GM18505 (cell line): ENCODE data around the gene CLDN9.

Experiments
- ATAC-seq: cut with Tn5 transposase; IDR thresholded peaks from one replicate; pipeline ENCODE4 v1.9.1; 2021; ENCODE audit not compliant: unreplicated experiment
- POLR2A ChIP-seq: IDR thresholded peaks from 4 replicates; pipeline ENCODE4 v1.6.1; 2011; ENCODE audit warnings: borderline replicate concordance; ENCODE audit not compliant: insufficient read depth, insufficient read length; ENCODE audit errors: extremely low read depth

CLDN9 gene

DNA sequence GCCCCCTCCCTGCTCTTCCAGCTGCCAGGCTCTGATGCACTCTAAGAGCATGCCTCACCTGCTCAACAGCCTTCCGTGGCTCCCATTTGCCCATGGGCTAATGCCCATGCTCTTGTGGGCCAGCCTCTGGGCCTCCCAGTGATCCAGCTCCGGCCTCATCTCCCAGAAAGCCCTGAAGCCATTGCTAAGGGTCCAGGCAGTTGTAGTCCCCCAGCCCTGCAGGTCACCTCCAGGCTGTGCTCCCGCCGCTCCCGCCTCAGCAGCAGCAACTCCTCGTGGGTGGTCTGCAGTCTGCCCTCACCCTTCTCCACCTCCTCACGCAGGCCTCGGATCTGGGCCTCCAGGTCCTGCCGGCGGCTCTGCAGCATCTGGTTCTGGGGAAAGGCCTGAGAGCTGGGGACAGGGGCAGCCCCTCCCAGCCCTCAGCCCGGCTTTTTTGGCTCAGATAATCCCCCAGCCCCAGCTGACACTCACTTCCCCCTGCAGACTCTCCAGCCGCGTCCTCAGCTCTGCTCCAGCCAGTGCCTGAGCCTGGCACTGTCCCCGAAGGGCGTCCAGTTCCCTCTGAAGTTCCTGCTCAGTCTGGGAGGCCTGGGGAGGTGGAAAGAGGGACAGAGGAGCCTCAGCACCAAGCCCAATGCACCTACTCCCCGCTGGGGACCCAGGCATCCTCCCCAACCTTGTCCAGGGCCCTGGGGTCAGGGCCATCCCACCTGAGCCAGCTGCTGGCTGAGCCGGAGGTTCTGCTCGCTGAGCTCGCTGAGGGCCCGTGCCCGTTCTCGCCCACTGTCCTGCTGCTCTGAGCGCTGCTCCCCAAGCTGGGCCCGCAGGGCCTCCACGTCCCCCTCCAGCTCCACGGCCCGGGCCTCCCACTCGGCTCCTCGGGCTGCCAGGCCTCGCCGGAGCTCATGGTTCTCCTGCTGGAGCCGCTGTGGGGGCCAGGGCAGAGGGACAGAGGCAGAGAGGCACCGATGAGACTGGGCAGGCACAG lies 17.8 kb downstream of the CLDN9 start:
- ATAC-seq: no peak

DNA sequence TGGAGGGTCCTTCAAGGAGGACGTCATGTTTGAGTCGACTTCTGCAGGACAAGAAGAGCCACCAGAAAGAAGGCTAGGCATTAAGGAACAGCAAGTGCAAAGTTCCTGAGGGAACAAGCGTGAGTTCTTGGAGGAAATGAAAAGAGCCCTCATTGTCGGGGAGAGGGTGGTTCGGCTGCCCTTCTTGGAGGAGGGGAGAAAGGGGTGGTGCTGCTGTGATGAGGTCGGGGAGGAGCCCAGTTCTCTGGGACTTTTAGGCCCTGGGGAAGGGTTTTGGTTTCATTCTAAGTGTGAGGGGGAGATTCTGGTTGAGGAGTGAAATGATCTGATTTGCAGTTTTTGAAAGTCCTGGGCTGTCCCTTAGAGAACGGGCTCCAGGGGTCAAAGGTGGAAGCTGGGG lies 19.9 kb downstream of the CLDN9 start:
- no peak for TF ChIP-seq POLR2A
- ATAC-seq: no peak

More for the DNA sequence above, 17.8 kb downstream of the CLDN9 start:
- no peak for TF ChIP-seq POLR2A

DNA sequence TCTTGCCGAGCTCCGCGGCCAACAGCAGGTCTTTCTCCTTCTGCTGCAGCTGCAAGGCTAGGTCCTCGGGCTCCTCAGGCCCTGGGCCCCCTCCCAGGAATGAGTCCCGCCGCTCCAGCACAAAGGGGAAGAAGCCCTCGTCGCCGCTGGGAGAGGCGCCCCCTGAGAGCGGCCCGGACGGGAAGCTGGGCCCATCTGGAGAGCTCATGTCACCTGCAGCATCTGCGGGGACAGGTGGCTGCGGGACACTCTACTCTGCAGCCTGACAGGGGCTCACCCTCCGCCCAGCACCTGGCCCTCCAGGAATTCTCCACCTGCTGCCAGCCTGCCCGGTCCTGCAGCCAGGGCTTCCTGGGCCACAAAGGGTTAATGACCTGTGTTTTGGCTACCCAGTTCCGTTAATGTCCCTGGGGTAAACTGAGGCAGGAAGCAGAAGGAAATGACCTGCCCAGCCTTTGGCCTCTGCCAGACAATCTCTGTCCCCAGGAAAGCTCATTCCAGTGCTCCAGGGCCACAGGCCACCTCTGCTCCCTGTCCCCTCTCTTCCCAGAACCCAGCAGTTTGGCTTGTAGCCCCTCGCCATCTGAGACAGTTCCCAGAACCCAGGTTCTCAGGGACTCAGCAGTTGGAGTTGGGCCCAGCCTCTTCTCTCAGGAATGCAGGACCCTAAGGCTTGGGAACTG lies 22.7 kb downstream of the CLDN9 start:
- TF ChIP-seq POLR2A: no peak
- no peak for ATAC-seq

DNA sequence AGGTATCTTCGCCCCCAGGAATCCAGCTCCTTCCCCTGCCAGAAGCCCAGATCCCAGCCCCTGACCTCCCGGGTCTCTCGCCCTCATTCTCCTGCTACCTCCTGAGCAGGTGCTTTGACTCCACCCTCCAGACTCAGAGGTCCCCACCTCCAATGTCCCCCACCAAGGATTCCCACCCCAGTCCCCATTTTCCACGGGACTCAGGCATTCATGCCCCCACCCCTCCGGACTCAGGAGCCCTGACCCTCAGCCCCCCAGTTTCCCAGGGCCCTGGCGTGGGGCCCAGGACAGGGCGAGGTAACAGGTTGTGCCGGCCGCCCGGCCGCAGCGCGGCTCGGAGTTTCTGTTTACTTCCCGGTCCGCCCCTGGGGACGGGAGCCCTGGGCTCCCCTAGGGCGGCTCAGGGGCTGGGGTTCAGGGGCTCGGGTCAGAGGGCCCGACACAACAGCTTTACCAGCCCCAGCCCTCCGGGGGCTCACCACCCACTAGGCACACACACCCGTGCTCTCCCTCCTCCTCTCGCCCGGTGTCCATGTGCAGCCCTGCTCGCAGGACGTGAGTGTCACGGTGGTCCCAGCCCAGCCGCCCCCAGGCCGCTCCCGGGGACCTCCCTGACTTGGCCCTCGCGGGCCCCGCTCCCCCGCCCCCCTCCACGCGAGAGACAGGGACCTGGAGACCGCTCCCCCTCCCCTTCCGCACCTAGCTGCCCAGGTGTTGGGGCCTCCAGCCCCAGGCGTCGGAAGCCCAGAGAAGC lies 23.4 kb downstream of the CLDN9 start:
- TF ChIP-seq POLR2A: no peak
- ATAC-seq: no peak

DNA sequence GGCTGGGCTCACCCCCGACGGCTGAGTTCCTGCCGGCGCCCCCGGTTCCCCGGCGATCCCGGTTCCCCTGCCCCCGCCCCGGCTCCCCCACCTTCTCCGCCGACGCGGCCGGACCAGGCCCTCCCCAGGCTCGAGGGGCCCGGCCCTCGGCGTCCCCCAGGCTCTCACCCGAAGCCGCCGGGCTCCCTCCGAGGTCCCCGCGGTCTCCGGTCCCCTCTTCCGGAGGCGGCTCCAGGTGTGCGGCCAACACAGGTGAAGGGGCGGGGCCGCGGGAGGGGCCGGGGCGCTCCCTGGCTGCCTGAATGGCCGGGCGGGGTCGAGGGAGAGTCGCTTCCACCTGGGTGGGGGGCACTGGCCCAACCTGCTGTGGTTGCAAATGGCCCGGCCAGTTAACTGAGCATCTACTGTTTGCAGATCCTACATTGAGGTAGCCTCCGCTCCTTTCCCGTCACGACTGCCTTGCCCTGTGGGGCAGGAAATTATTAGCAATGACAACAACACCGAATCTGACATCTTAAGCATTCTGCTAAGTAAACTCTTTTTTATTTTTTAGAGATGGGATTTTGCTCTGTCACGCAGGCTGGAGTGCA lies 24.1 kb downstream of the CLDN9 start, which contains the start of gene BICDL2:
Gene BICDL2, minus strand, starts transcription at position 219 of the 590 bp plus-strand sequence. CDS start 1,448 bp downstream, outside the sequence.
- no peak for ATAC-seq
- TF ChIP-seq POLR2A: no peak

DNA sequence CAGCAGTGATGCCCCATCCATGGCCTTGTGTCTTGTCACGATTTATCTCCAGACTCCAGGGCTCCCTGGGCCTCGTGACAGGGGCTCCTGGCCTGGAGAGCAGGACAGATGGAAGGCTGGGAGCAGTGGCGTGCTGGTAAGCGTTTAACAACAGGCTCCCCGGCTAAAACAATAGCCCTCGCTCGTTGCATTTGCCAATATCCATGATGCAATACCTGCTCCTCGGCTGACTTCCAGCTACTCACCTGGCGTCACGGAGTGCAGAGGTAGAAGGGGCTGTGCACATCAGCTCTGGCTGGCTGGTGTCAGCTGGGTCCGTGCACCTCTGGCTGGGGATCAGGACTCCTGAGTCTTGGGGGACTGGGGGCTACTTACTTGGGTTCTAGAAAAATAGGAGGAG lies 25.5 kb downstream of the CLDN9 start:
- no peak for ATAC-seq
- TF ChIP-seq POLR2A: no peak

DNA sequence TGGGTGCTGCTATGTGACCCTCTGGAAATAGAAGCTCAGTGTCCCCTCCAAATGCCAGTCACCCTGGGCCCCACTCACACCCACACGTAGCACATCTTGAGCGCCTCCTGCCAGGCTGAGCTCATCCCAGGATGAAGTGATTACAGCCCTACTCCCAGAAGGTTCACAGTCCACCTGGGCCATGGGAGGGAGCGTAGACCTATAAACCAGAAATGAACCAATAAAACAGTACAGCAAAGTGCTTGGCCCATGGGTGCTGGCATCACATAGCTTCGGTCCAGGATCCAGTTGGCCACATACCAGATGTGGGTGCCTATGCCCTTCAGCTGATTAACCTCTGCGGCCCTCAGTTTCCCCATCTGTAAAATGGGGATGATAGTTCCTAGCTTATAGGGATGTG lies 26.2 kb downstream of the CLDN9 start:
- ATAC-seq: no peak
- no peak for TF ChIP-seq POLR2A

DNA sequence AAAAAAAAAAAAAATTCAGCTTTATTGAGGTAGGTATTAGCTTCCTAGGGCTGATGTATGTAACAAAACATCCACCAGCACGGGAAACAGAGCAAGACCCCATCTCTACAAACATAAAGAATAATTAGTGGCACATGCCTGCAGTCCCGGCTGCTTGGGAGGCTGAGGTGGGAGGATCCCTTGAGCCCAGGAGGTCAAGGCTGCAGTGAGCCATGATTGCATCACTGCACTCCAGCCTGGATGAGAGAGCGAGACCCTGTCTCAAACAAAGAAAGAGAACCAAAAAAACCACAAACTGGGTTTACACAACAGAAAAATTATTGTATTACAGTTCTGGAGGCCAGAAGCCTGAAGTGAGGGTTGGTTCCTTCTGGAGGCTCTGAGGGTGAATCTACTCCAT lies 29.7 kb downstream of the CLDN9 start:
- no peak for TF ChIP-seq POLR2A
- ATAC-seq: no peak

DNA sequence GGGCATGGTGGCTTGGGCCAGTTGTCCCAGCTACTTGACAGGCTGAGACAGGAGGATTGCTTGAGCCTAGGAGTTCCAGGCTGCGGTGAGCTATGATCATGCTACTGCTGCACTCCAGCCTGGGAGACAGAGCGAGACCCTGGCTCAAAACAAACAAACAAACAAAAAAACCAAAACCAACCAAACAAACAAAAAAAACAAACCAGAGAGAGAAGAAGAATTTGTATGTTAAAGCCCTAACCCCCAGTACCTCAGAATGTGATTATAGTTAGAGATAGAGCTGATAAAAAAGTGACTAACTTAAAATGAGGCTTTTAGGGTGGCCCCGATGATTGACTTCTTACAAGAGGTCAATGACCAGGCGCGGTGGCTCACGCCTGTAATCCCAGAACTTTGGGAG lies 32.0 kb downstream of the CLDN9 start:
- TF ChIP-seq POLR2A: no peak
- ATAC-seq: no peak

DNA sequence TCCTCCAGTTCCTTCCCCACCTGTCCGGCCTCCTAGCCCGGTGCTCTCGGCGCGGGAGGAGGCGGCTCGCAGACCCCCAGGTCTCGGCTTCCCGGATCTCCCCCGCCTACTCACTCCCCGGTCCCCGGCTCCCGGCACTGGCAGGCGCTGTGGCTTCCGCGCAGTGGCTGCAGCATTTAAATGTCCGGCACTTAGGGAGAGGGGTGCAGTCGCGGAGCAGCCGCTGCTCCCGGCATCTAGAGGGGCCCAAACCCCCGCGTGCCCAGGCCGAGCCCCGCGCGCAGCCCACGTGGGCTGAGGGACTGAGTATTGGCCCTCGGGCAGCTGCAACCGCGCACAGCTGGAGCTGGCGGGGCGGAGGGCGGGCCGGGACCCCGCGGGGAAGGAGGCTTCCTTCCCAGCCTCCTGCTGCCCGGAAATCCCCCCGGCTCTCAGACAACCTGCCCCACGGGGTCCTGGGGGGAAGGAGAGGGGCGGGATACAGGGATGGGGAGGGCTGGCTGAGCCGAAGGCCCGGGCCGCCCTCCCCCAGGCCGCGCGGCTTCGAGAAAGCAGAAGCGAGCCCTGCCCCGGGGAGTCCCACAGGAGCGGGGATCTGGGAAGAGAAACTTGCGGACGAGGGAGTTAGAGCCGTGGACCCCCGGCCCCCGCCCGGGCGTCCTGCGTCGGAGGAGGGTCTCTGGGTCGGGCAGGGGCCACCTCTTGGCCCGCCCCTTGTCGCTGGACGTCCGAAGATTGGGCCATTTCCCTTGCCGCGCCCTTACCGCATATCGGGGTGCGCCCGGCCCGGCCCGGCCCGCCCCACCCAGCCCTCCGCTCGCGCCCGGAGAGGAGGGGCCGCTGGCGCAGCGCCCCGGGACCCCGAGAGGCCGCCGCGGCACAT lies 33.3 kb downstream of the CLDN9 start, which contains the start of gene MMP25:
Gene MMP25, plus strand, starts transcription at position 804 of the 883 bp plus-strand sequence. CDS start 357 bp downstream, outside the sequence.
- no peak for ATAC-seq
- no peak for TF ChIP-seq POLR2A

DNA sequence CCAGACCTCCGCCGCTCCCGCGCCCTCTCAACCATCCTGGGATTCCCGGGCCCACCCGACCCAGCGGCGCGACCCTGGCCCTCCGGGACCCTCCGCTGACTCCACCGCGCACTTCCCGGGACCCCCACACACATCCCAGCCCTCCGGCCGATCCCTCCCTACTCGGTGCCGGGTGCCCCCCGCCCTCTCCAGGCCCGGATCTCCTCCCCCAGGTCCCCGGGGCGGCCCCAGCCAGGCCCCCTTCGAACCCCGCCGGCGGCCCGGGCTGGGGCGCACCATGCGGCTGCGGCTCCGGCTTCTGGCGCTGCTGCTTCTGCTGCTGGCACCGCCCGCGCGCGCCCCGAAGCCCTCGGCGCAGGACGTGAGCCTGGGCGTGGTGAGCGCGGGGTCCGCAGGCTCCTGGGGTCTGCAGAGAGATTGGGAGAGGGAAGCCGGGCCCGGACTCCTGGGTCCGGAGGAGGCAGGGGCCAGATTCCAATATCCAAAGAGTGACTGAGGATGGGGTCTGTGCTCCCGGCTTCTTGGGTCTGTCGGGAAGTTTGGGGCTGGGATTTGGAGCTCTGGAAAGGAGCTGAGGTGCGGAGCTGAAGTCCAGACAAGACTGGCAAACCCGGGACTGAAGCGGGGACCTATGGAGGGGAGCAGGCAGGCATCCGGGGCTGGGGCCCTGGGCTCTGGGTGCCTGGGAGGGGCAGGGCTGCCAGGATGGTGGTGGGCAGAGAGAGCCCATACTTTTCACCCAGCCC lies 34.1 kb downstream of the CLDN9 start:
- TF ChIP-seq POLR2A: no peak

More for the DNA sequence above, 34.1 kb downstream of the CLDN9 start:
- ATAC-seq: no peak
